ENCODE measurements around the gene NCOA5.

NCOA5 gene

GRCh38 chr20:46028110-46028509 lies 61.7 kb downstream of the NCOA5 start:
- no peak for TF ChIP-seq MAX (IDR thresholded peaks at IDR 0.05; ENCODE audit: low read depth, low read length)
- no peak for TF ChIP-seq CTCF (IDR thresholded peaks at IDR 0.05; ENCODE audit: low read depth, low read length)
- no peak for TF ChIP-seq POLR2A (IDR thresholded peaks at IDR 0.05; ENCODE audit: extremely low read depth, insufficient read length)
- no peak overlapping the region for H3K4me3 ChIP-seq (ENCODE audit: low read depth, low read length)
- DNase-seq (ENCODE audit: low read depth), result no peak

- TF ChIP-seq POLR2A (IDR thresholded peaks at IDR 0.05; ENCODE audit: extremely low read depth, insufficient read length) (no peak), MYC (IDR thresholded peaks at IDR 0.05; ENCODE audit: low read depth, low read length) (no peak), CTCF (IDR thresholded peaks at IDR 0.05; ENCODE audit: low read depth, low read length) (no peak), MAX (IDR thresholded peaks at IDR 0.05; ENCODE audit: low read depth, low read length) (no peak)
- DNase-seq (ENCODE audit: low read depth), result peak; percentile 74
- H3K4me3 ChIP-seq (ENCODE audit: low read depth, low read length), result no peak overlapping the region
Measured at GRCh38 chr20:46027245-46027853, 62.4 kb downstream of the NCOA5 start.

- DNase-seq (ENCODE audit: low read depth), result no peak
- no peak overlapping the region for H3K4me3 ChIP-seq (ENCODE audit: low read depth, low read length)
- TF ChIP-seq CTCF (IDR thresholded peaks at IDR 0.05; ENCODE audit: low read depth, low read length) (no peak), MAX (IDR thresholded peaks at IDR 0.05; ENCODE audit: low read depth, low read length) (no peak), POLR2A (IDR thresholded peaks at IDR 0.05; ENCODE audit: extremely low read depth, insufficient read length) (no peak), MYC (IDR thresholded peaks at IDR 0.05; ENCODE audit: low read depth, low read length) (no peak)
Measured at GRCh38 chr20:46025376-46025783, 64.4 kb downstream of the NCOA5 start.

- DNase-seq (ENCODE audit: low read depth), result no peak
- no peak for TF ChIP-seq MAX (IDR thresholded peaks at IDR 0.05; ENCODE audit: low read depth, low read length)
- no peak for TF ChIP-seq CTCF (IDR thresholded peaks at IDR 0.05; ENCODE audit: low read depth, low read length)
- TF ChIP-seq POLR2A (IDR thresholded peaks at IDR 0.05; ENCODE audit: extremely low read depth, insufficient read length), result no peak
- TF ChIP-seq MYC (IDR thresholded peaks at IDR 0.05; ENCODE audit: low read depth, low read length), result no peak
- no peak overlapping the region for H3K4me3 ChIP-seq (ENCODE audit: low read depth, low read length)
Measured at GRCh38 chr20:46023999-46024398, 65.8 kb downstream of the NCOA5 start.

GRCh38 chr20:46023148-46023484 lies 66.6 kb downstream of the NCOA5 start:
- no peak for TF ChIP-seq POLR2A (IDR thresholded peaks at IDR 0.05; ENCODE audit: extremely low read depth, insufficient read length)
- TF ChIP-seq MYC (IDR thresholded peaks at IDR 0.05; ENCODE audit: low read depth, low read length), result no peak
- no peak overlapping the region for H3K4me3 ChIP-seq (ENCODE audit: low read depth, low read length)
- no peak for DNase-seq (ENCODE audit: low read depth)

GRCh38 chr20:46022411-46023147 lies 67.2 kb downstream of the NCOA5 start:
- peak overlapping the region; percentile 65 for H3K4me3 ChIP-seq (ENCODE audit: low read depth, low read length)
- DNase-seq (ENCODE audit: low read depth), result peak; percentile 76
- no peak for TF ChIP-seq MAX (IDR thresholded peaks at IDR 0.05; ENCODE audit: low read depth, low read length)
- TF ChIP-seq CTCF (IDR thresholded peaks at IDR 0.05; ENCODE audit: low read depth, low read length), result peak; percentile 75
- TF ChIP-seq MYC (IDR thresholded peaks at IDR 0.05; ENCODE audit: low read depth, low read length), result no peak
- no peak for TF ChIP-seq POLR2A (IDR thresholded peaks at IDR 0.05; ENCODE audit: extremely low read depth, insufficient read length)
